PC-9 (cell line): ENCODE results near the gene BRS3. TPM values are rescaled to one million over a fixed set of nuclear protein-coding genes. Genes with fewer than 3 reads are reported as not detected.
A peak's percentile ranks its signal among the peaks of the same experiment; 100 is the strongest.

Experiments used
- BruUV-seq: library from RNA; stranded (reverse); fragments of 400-500 nt; replicated peaks from 2 replicates; lab custom pipeline; 2021; lab: Mats Ljungman, UMichigan
- CTCF ChIA-PET: fragments of 300-600 bp; sonication (Branson Sonifier 250); formaldehyde crosslinking; loops from one replicate; lab custom pipeline; 2022; ENCODE audit warnings: antibody characterized with exemption; lab: Charles Lee
- POLR2A ChIA-PET: fragments of 300-600 bp; sonication (Branson Sonifier 250); formaldehyde crosslinking; loops from one replicate; lab custom pipeline; 2022; ENCODE audit warnings: antibody characterized with exemption; ENCODE audit not compliant: unreplicated experiment; lab: Charles Lee
- DNase-seq, 2 experiments: peaks; one replicate each; pipeline versions ENCODE4 v3.0.0 to v3.0.0-alpha.2; 2015 to 2022; ENCODE audit warnings: mixed read lengths in 1 of 2
- H2AFZ ChIP-seq: fragments of 200-600 bp; sonication (generic); 2 replicates; pipeline ENCODE4 v1.8.1; 2017; ENCODE audit warnings: antibody characterized with exemption
- H3F3A ChIP-seq: fragments of 200-600 bp; sonication (generic); 2 replicates; pipeline ENCODE4 v1.8.1; 2017; ENCODE audit warnings: antibody characterized with exemption, mild to moderate bottlenecking, low read depth; ENCODE audit not compliant: insufficient read depth
- H3K27ac ChIP-seq: fragments of 200-600 bp; sonication (generic); 2 replicates; pipeline ENCODE4 v1.6.1; 2016; ENCODE audit warnings: mixed run types
- H3K27me3 ChIP-seq: fragments of 200-600 bp; sonication (generic); 2 replicates; pipeline ENCODE4 v1.6.1; 2016; ENCODE audit warnings: low read depth, mixed run types; ENCODE audit not compliant: insufficient read depth
- H3K36me3 ChIP-seq: fragments of 200-600 bp; sonication (generic); 2 replicates; pipeline ENCODE4 v1.6.1; 2016; ENCODE audit warnings: low read depth, mixed run types
- H3K4me1 ChIP-seq: fragments of 200-600 bp; sonication (generic); replicated peaks from 2 replicates; pipeline ENCODE4 v1.6.1; 2016; ENCODE audit warnings: mixed run types; ENCODE audit not compliant: insufficient read depth
- H3K4me2 ChIP-seq: fragments of 200-600 bp; sonication (generic); 2 replicates; pipeline ENCODE4 v1.6.1; 2017; ENCODE audit warnings: mixed run types
- H3K4me3 ChIP-seq: fragments of 200-600 bp; sonication (generic); 2 replicates; pipeline ENCODE4 v1.6.1; 2016; ENCODE audit warnings: mixed run types
- H3K79me2 ChIP-seq: fragments of 200-600 bp; sonication (generic); 2 replicates; pipeline ENCODE4 v1.6.1; 2017; ENCODE audit warnings: low read depth, mixed run types
- H3K9me2 ChIP-seq: fragments of 200-600 bp; sonication (generic); 2 replicates; pipeline ENCODE4 v1.8.1; 2017; ENCODE audit warnings: mild to moderate bottlenecking; ENCODE audit not compliant: insufficient read depth
- H3K9me3 ChIP-seq: fragments of 200-600 bp; sonication (generic); 2 replicates; pipeline ENCODE4 v1.8.1; 2016; ENCODE audit warnings: low read depth; ENCODE audit not compliant: insufficient read depth
- H4K20me1 ChIP-seq: fragments of 200-600 bp; sonication (generic); 2 replicates; pipeline ENCODE4 v1.8.1; 2017; ENCODE audit not compliant: insufficient read depth
- EZH2 ChIP-seq: fragments of 200-600 bp; sonication (generic); IDR thresholded peaks from 2 replicates; pipeline ENCODE4 v1.8.0; 2017; ENCODE audit warnings: antibody characterized with exemption, low read depth
- intact Hi-C: fragments of 100-400 bp; cut with micrococcal nuclease; formaldehyde crosslinking; loops from one replicate; pipeline ENCODE4 v1.10.0; 2022; ENCODE audit not compliant: unreplicated experiment
- total RNA-seq: library from RNA; stranded (reverse); gene quantifications from 2 replicates; pipeline ENCODE4 v1.2.3, GENCODE V29; 2021
- TF ChIP-seq, protein P1 (sequence below): fragments of 200-600 bp; sonication (generic); conservative IDR thresholded peaks from 2 replicates; pipeline ENCODE4 v1.6.1; 2017; ENCODE audit warnings: mixed run types, antibody characterized with exemption, mild to moderate bottlenecking, moderate library complexity

The BRS3 gene
- total RNA-seq, 1 experiment from 2014 or later = not detected

DNA sequence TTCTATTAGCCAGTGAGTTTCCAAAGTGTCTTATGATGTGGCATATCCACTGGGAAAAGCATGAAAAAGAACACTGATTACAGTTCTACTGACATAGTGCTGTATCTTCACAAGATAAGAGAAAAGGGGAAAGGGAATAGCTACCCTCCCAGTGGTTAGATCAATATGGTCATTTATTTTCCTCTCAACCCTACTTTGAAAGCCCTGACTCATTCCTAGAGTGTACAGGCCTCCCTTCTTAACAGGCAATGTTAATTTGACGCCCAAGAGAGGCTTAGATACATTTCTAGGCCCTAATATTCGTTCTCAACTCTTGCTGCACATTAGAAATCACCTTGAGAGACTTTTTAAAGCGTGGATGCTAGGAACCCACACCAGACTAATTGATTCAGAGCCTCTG lies 20.4 kb upstream of the BRS3 start:
- no peak overlapping the region for H3K27ac ChIP-seq
- H4K20me1 ChIP-seq = no peaks in the 10 kb centered on the region
- H3K4me1 ChIP-seq = peaks cover 8% of the 10 kb centered on the region
- no peaks in the 10 kb centered on the region for H3F3A ChIP-seq
- no peak overlapping the region for H3K4me3 ChIP-seq
- TF ChIP-seq, protein P1, sequence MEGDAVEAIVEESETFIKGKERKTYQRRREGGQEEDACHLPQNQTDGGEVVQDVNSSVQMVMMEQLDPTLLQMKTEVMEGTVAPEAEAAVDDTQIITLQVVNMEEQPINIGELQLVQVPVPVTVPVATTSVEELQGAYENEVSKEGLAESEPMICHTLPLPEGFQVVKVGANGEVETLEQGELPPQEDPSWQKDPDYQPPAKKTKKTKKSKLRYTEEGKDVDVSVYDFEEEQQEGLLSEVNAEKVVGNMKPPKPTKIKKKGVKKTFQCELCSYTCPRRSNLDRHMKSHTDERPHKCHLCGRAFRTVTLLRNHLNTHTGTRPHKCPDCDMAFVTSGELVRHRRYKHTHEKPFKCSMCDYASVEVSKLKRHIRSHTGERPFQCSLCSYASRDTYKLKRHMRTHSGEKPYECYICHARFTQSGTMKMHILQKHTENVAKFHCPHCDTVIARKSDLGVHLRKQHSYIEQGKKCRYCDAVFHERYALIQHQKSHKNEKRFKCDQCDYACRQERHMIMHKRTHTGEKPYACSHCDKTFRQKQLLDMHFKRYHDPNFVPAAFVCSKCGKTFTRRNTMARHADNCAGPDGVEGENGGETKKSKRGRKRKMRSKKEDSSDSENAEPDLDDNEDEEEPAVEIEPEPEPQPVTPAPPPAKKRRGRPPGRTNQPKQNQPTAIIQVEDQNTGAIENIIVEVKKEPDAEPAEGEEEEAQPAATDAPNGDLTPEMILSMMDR = no peak
- TF ChIP-seq EZH2 = no peak
- H3K4me2 ChIP-seq = no peak overlapping the region
- no TSS peak for BruUV-seq
- DNase-seq = no peak
- H3K9me2 ChIP-seq = no peaks in the 10 kb centered on the region
- ChIA-PET CTCF (no interaction called here), POLR2A (no interaction called here)
- H3K9me3 ChIP-seq = peaks cover 4% of the 10 kb centered on the region; the same call in 1 of the 2 replicates
- no peak overlapping the region for H2AFZ ChIP-seq
- no peaks in the 10 kb centered on the region for H3K36me3 ChIP-seq
- no peaks in the 10 kb centered on the region for H3K79me2 ChIP-seq
- no peaks in the 10 kb centered on the region for H3K27me3 ChIP-seq
- intact Hi-C loops = no loop called here

DNA sequence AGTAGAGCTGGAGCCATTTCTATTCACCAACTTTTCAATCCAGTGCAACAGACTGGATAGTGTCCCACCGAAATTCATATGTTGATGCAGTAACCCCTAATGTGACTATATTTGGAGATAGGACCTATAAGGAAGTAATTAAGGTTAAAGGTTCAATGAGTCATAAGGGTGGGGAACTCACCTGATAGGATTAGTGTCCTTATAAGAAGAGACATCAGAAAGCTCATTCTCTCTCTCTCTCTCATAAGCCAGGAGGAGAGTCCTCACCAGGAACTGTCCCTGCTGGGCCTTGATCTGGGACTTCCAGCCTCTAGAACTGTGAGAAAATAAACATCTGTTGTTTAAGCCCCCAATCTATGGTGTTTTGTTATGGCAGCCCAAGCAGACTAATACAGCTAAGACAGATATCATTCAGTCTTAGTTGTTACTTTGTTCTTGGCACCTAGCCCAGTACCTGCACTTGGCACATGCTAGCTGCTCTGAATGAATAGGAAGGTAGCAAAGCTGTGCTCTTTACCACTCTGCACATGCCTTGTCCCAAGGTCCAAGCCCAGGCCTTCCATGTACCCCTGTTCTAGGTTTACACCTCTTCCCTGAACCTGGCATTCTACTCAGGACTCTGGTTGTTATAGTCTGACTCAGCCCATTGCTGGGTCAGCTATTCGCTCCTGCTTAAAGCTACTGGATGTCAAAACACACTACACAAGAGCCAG lies 19.2 kb upstream of the BRS3 start:
- Histone ChIP-seq H4K20me1 (no peaks in the 10 kb centered on the region), H3K36me3 (no peaks in the 10 kb centered on the region), H3F3A (no peaks in the 10 kb centered on the region), H3K79me2 (no peaks in the 10 kb centered on the region), H3K27me3 (no peaks in the 10 kb centered on the region), H3K4me3 (no peak overlapping the region), H3K4me1 (peaks cover 8% of the 10 kb centered on the region), H3K4me2 (no peak overlapping the region), H2AFZ (no peak overlapping the region), H3K9me3 (peaks cover 4% of the 10 kb centered on the region; the same call in 1 of the 2 replicates), H3K9me2 (no peaks in the 10 kb centered on the region), H3K27ac (no peak overlapping the region)
- POLR2A ChIA-PET = no interaction called here
- peak in 1 of 2 experiments; percentile 45 for DNase-seq
- TF ChIP-seq, protein P1 = no peak
- no peak for TF ChIP-seq EZH2
- no TSS peak for BruUV-seq
- intact Hi-C loops = no loop called here
- CTCF ChIA-PET = no interaction called here

DNA sequence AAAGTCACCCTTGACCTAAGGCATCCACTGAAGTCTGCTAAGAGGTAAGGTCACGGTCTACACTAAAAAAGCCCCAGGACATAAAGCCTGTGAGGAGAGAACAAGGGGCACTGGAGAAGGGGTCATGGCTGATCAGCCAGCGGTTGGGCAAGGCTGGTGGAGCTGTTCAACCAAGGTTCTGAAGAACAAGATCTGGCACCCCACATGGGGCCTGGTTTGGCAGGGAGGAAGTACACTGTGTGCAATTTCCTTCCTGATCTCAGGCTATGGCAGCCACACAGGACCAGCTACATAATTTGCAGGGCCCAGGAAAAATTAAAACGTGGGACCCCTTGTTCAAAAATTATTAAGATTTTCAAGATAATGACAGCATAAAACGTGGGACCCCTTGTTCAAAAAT lies 14.1 kb upstream of the BRS3 start:
- H3F3A ChIP-seq = peaks cover 5% of the 10 kb centered on the region; the same call in 1 of the 2 replicates
- no TSS peak for BruUV-seq
- no peaks in the 10 kb centered on the region for H3K36me3 ChIP-seq
- TF ChIP-seq, protein P1 = no peak
- no peak for TF ChIP-seq EZH2
- no peak overlapping the region for H3K4me2 ChIP-seq
- H3K9me2 ChIP-seq = no peaks in the 10 kb centered on the region
- DNase-seq = no peak
- no peaks in the 10 kb centered on the region for H3K79me2 ChIP-seq
- ChIA-PET POLR2A (no interaction called here), CTCF (no interaction called here)
- H2AFZ ChIP-seq = no peak overlapping the region
- H3K9me3 ChIP-seq = no peaks in the 10 kb centered on the region; the same call in 1 of the 2 replicates
- H3K27ac ChIP-seq = no peak overlapping the region
- H3K4me1 ChIP-seq = peaks cover 21% of the 10 kb centered on the region
- intact Hi-C loops = no loop called here
- no peaks in the 10 kb centered on the region for H3K27me3 ChIP-seq
- H3K4me3 ChIP-seq = no peak overlapping the region
- no peaks in the 10 kb centered on the region for H4K20me1 ChIP-seq
